GM12873 (cell line): ENCODE measurements around the gene POLR1E.
A peak's percentile ranks its signal among the peaks of the same experiment; 100 is the strongest.

ENCODE experiments used
- CTCF ChIP-seq: IDR thresholded peaks from 2 replicates; pipeline ENCODE4 v1.5.1; 2012; ENCODE audit warnings: low read depth, mild to moderate bottlenecking, moderate library complexity, low read length, control low read depth; ENCODE audit not compliant: insufficient read depth; ENCODE audit errors: missing control alignments

The POLR1E gene

GRCh38 chr9:37465249-37466036 lies 20.3 kb upstream of the POLR1E start, which contains the start of gene ZBTB5:
ZBTB5 (minus strand) TSS chr9:37465450; CDS start chr9:37442551, 22,899 bp downstream.
- TF ChIP-seq CTCF, result no peak

- TF ChIP-seq CTCF, result no peak
Measured at GRCh38 chr9:37466037-37466709, 19.6 kb upstream of the POLR1E start.

- TF ChIP-seq CTCF, result no peak
Measured at GRCh38 chr9:37468620-37469019, 17.1 kb upstream of the POLR1E start.

GRCh38 chr9:37471942-37472684 lies 13.6 kb upstream of the POLR1E start:
- TF ChIP-seq CTCF, result no peak

GRCh38 chr9:37474438-37474837 lies 11.3 kb upstream of the POLR1E start:
- no peak for TF ChIP-seq CTCF

GRCh38 chr9:37476930-37477329 lies 8.8 kb upstream of the POLR1E start:
- no peak for TF ChIP-seq CTCF

GRCh38 chr9:37480759-37481158 lies 5.0 kb upstream of the POLR1E start:
- peak; percentile 16 for TF ChIP-seq CTCF
